Activated CD4-positive, alpha-beta T cell treated with anti-CD3 and anti-CD28 coated beads for 48 hours (primary cell): ENCODE results near the gene MEP1A.
"Not testable (repeated sequence)": the region's sequence is repeated elsewhere in the genome, so short reads cannot be mapped to it uniquely, and the experiment has no call there.

Experiments used
- DNase-seq: peaks from one replicate; pipeline ENCODE4 v3.0.0-alpha.2; 2020

MEP1A gene, protein sequence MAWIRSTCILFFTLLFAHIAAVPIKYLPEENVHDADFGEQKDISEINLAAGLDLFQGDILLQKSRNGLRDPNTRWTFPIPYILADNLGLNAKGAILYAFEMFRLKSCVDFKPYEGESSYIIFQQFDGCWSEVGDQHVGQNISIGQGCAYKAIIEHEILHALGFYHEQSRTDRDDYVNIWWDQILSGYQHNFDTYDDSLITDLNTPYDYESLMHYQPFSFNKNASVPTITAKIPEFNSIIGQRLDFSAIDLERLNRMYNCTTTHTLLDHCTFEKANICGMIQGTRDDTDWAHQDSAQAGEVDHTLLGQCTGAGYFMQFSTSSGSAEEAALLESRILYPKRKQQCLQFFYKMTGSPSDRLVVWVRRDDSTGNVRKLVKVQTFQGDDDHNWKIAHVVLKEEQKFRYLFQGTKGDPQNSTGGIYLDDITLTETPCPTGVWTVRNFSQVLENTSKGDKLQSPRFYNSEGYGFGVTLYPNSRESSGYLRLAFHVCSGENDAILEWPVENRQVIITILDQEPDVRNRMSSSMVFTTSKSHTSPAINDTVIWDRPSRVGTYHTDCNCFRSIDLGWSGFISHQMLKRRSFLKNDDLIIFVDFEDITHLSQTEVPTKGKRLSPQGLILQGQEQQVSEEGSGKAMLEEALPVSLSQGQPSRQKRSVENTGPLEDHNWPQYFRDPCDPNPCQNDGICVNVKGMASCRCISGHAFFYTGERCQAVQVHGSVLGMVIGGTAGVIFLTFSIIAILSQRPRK

DNA sequence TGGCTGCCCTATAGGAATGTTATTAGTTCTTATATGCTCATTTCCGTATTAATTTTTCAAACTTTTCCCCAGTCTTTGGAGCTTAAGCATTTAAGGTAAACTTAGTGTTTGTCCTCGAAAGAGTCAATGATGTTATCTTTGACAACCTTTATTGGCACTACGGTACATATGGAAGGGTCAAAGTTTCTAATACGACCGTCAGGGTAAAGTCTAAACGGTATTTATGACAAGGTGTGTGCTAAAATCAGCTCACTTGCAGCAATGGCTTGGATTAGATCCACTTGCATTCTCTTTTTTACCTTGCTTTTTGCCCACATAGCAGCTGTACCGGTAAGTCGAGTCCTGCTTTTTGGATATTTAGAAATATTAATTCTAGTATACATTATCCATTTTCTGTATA, at the start of gene MEP1A:
Gene MEP1A (plus strand): TSS at position 252 of the 400 bp plus-strand sequence. CDS start 10 bp downstream, at position 262.
- DNase-seq: no peak

DNA sequence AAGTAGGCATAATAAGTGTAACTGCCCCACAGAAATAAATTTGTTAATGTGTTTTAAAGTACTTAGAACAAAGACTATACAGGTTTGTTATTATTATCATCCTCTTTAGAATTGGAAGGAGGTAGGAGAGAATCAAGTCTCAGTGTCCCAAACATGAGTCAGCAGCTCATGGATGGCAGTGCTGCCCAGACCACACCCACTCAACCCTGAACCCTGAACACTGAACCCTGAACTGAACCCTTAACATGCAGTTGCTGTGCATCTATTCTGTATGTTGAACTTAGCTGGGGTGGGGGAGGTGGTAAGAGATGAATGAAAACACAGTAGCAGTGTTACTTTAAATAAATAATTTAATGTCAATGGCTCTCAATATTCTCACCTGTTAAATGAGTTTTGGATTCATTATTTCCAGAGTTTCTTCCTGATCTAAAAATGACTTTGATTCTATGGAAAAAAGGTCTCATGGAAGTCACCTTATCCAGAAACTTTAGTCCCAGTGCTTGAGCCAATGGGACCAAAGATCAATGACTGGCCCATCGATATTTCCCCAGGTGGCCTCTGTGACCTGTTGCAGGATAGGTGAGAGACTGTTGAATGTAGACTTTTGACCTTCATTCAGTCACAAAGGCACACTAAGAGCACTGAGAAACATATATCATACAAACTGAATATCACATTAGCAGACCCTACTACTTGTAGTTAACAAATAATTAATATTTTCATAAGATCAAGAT, 49.6 kb upstream of the MEP1A start:
- DNase-seq: no peak

DNA sequence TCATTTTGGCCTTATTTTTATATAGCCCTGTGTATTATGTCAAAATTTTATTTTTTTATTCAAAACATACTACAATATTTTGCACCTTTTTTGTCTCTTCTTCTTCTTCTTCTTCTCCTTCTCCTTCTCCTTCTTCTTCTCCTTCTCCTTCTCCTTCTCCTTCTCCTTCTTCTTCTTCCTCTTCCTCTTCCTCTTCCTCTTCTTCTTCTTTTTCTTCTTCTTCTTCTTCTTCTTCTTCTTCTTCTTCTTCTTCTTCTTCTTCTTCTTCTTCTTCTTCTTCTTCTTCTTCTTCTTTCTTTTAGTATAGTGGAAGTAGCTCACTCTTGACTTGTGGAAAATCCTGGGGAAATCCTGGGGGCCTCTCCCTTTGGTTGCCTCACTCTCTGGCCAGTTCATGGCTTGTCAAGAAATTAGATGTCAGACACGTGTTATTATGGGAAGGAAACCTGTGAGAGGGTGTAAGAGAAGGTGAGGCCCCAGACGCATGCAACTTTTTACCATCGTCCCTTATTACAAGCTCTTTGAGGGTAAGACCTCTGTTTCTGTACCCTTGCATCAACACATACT, 48.9 kb upstream of the MEP1A start:
- DNase-seq: not testable (repeated sequence)

DNA sequence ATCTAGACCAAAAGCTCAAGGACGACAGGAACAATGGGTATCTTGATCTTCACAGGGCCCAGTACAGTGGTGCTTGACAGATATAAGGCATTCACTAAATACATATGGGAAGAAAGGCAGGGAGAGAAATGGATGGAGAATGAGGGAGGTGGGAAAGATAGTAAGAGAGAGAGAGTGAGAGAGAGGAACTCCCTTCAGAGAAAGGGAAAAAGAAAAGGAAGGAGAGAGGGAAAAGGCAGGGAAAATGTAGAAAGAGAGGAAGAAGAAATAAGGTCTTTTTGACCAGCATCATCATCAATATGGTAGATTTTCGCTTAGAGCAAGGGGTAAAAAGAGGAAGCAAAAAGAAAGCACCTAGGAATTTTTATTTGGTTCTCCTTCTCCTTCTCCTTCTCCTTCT, 47.2 kb upstream of the MEP1A start:
- no peak for DNase-seq

DNA sequence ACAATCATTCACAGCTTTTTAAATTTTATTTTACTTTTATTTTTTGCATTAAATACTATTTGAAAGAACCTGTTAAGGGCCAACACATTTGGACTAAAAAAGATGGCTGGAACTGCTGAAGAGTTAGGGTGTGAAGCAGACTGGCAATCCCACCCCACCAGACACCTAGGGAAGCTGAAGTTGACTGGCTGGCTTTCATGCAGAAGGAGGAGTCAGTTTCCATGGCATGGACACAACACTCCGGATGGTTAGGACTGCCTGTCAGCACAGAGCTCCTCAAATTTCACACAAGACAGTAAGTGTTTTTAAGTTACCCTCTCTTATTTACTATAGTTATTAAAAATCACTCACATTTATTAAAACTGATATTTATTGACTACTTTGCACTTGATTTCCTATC, 46.5 kb upstream of the MEP1A start, which contains the start of gene ANKRD66:
Gene ANKRD66 (plus strand): TSS at position 238 of the 400 bp plus-strand sequence. CDS start 5,016 bp downstream, outside the sequence.
- DNase-seq: no peak

DNA sequence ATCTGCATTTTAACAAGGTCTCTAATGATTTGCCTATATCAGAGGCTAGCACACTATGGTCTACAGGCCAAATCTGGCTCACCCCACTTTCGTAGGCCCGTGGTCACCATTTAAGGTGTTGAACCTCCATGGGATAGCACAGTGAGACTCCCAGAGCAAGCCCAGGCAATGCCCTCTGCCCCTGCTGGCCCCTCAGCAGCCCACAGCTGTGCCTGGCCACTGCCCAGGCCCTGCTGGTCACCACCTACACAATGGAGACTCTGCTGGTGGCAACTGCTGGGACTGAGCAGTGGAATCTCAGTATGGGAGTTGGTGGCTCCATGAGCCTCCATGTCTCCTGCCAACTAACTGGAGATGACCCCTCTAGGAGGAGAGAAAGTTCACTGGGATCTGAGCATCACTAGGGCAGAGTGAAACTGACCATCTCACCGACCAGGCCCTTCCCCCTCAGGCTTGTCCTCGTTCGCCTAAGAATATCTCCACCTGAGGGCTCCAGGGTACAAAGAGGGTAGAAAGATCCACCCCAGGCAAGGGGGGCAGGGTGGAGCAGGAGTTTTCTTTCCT, 44.2 kb upstream of the MEP1A start:
- no peak for DNase-seq

DNA sequence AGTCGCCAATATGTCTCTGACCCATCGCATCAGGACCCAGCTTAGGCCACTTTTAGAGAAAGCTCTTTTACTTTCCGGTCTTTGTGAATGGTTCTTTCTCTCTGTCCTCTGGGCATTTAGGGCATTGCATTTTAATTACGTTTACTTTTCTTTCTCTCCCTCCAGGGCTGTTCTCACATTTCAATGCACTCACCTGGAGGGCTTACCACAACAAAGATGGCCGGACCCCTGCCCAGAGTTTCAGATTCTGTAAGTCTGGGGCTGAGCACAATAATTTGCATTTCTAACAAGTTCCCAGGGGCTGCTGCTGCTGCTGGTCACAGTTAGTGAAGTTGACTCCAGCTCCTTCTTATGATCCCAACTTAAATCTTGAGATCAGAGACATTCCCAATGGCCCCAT, 43.5 kb upstream of the MEP1A start:
- DNase-seq: no peak

DNA sequence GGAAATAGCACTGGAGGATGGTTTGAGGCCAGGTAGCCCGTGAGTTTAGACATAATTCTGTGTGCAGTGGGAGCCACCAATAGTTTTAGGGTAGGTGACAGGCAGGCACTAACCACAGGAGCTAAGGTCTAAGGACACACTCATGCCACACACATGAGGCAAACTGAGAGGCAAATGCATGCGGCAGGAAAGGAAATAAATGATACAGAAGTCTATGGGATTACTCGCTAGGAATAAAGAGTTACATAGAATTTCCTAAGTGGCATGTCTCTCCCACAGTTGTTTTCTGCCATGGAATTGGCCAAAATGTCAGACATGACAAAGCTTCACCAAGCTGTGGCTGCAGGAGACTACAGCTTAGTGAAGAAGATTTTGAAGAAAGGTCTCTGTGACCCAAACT, 41.5 kb upstream of the MEP1A start:
- DNase-seq: no peak

DNA sequence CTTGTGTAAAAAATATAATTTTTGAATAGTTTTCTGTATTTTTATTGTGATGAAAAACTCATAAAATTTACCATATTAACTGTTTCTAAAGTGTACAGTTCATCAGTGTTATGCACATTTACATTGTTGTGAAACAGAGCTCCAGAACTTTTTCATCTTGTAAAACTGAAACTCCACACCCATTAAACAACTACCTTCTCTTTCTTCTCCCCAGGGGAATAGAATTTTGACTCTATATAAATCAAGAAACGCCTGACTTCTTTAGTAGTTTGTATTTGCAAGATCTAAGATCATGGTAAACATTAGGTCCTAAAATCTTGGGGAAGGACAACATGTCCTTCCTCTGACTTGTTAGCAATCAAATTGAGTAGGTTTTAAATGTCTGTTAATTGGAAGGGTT, 37.3 kb upstream of the MEP1A start:
- no peak for DNase-seq

DNA sequence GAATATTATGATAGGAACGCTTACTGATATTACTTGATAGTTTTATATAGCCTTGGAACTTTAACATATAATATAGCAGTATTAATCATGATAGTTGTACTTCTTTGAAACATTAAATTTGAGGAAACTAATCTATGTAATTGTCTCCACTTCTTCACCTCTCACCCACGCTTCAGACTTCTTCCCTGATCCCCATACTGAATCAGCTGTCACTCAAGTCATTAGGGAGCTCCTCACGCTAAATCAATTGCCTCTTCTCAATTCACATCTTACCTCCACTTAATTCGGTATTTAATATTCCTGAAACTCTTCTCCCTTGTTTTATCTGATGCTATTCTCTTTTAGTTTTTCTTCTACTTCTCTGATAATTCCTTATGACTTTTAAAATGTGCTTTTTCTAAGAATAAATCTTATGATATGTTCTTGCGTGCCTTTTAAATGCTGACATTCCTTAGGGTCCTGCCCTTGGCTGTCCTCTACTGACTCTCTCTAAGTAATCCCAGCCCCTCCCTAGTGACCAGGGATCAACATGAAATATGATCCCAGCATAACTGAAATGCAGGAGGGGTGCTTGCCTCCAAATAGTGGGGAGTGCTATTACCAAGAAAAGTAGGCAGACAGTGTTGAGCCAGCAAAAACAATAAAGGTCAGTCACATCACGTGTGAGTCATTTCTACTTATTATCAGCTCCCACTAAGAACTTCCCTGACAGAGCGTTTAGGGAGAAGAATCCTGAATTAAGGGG, 36.5 kb upstream of the MEP1A start:
- no peak for DNase-seq

DNA sequence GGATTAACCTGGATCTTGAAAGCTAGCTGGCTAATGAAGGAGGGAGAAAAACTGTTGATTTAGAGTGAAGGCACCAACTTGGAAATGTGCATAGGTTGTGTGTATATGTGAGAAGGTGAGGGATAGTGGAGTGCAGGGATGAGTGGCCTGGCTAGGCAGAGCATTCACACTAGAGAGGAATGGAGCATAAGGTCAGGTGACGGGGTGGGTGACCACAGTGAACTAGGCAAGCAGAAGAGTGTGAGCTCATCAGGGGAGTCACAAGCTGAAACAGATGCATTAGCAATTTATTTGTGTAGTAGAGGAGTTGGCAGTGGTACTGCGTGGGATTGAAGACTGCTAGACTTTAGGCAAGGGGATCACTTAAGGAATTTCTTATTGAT, 36.0 kb upstream of the MEP1A start:
- DNase-seq: no peak

DNA sequence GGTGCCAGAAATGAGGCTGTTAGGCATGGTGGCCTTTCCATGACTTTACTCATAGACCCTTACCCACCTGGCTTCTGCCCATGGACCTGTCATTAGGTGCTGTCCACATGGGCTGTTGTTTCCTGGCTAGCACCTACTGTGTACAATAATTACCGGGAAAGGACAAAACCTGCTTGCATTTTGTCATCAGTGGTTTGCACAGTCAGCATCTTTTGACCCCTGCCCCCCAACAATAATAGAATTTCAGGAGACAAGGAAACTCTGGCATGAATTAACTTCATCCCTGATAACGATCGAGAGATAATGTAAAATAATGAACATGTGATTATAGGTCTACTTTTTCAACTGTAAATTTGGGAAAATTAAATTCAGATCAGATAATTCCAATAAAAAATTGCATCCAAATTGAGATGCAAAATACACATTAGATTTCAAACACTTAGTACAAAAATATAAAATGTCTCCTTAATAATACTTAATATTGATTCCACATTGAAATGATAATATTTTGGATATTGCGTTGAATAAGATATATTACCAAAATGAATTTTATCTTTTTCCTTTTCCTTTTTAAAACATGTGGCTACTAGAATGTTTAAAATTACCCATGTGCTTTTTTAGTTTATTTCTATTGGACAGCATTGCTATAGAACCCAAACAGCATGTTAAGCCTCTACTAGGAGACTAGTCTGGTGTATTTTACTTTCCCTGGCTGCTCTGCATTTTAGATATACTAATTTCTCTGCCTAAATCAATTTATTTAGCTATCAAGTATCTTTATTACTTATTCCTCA, 34.0 kb upstream of the MEP1A start:
- no peak for DNase-seq

DNA sequence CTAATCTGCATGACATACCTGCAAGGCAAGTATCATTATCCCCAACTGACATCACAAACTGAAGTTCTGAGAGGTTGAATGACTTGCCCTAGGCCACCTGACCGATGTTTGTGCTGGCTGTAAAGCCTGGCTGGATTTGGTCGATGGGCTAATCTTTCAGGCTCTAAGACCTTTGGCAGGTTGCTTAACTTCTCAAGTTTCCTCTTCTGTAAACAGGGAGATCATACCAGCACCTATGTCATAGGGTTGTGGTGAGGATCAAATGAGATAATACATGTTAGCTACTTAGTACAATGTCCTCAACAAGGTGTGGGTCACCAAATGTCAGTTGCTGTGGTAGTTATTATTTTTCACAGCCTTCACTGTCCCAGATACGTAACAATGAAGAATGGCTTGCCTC, 32.3 kb upstream of the MEP1A start:
- no peak for DNase-seq

DNA sequence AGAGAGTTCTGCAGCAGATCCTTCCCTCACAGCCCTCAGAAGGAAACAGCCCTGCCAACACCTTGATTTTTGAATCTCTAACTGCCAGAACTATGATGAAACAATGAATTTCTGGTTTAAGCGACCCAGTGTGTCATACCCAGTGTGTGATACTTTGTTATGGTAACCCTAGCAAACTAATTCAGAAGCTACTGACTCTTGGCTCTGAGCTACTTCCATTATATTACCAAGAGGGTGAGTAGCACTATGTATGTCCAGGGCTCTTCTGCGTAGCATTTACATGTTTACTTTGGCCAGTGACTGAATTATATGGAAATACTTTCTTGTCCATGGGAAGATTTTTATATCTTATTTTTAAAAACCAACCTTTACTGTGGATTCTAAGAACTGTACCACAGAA, 29.7 kb upstream of the MEP1A start:
- no peak for DNase-seq

DNA sequence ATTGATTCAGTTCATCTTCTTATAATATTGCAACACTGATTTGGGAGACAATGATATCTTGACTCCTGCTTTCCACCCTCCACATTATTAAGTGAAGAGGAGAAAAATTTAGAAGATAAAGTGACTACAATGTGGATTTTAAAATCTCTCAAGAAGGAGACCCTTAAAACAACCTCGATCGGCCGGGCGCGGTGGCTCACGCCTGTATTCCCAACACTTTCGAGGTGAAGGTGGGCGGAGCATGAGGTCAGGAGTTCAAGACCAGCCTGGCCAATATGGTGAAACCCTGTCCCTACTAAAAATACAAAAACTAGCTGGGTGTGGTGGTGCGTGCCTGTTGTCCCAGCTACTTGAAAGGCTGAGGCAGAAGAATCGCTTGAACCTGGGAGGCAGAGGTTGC, 28.9 kb upstream of the MEP1A start:
- not testable (repeated sequence) for DNase-seq

DNA sequence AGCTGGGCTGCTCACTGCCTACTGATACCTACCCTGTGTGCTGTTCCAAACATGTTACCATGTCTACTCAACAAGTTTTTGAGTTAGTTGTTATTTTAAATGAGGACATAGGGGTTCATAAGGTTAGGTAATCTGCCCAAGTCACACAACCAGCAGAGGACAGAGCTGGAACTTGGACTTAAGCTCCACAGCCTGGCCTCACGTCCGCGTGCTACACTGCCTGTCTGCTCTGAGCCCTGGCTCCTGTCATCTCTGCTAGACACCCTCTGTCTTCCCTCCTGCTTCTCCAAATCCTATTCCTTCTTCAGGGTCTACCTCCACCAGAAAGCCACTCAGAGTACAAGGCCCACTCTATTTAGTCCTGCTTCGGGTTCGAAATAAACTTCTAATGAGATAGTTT, 28.2 kb upstream of the MEP1A start:
- no peak for DNase-seq

DNA sequence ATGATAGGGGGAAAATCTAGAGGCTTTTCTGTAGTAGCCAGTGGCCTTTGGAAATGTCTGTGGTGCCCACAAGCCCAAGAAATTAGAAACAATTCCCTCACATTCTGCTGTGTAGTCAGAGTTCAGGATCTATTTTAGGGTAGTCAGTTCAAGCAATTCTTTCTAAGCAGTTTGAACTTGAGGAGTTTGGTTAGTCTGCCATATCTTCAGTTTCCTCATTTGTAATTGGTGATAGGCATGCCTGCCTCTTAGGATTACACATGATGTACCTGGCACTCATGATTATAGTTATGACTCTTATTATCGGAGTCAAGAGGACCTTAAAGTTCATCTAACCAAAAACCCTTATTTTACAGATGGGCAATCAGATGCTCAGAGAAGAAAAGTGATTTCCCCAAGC, 21.2 kb upstream of the MEP1A start:
- DNase-seq: no peak

DNA sequence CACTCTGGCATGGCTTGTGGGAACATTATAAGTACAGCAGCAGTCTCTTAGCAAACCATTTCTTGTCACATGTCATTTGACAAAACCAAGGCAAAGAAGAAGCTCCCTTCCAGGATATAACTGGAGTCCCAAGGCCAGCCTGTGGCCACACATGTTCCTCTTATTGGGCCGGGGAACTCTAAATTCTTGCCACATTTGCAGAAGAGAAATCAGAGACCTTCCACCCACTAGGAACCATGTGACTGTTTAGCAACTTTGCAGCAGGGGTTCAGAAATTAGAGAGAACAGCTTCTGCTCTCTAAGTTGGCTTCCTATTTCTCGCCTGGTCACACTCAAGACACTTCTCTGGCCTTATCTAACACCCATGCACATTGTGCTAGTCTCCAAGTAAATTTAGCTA, 20.4 kb upstream of the MEP1A start:
- no peak for DNase-seq

DNA sequence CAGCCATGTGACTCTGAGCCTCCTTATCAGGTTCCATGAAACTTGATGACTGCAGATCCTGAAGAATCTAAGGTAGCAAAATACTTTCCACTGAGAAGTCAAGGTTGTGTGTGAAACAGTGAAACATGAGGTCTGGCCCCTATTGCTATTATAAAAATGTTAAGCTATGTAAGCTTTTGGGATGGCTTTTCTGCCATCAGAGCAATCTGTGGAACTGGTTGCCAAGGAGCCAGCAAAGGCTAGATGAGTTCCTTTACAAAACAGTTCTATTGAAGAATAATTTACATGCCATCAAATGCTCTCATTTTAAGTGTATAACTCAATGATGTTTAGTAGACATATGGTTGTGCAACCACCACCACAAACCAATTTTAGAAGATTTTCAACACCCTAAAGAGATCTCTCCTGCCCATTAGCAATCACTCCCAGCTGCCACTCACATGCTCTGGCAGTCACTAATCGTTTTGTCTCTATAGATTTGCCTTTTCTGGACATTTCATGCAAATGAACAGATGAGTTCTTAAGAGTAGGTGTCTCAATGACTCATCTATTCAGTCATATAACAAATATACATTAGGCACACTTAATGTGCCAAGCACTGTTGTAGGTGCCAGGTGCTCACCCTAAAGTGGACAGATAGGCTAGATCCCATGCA, 19.9 kb upstream of the MEP1A start:
- no peak for DNase-seq

DNA sequence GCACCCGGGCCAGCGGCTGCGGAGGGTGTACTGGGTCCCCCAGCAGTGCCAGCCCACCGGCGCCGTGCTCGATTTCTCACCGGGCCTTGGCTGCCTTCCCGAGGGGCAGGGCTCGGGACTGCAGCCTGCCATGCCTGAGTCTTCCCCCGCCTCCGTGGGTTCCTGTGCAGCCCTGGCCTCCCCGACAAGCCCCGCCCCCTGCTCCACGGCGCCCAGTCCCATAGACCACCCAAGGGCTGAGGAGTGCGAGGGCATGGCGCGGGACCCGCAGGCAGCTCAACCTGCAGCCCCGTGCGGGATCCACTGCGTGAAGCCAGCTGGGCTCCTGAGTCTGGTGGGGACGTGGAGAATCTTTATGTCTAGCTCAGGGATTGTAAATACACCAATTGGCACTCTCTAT, 18.5 kb upstream of the MEP1A start:
- DNase-seq: not testable (repeated sequence)
